NCI-H128 (cell line): ENCODE results near the gene OPRL1.

ENCODE experiments used
- DNase-seq: peaks from one replicate; lab custom pipeline; 2025; ENCODE audit not compliant: unreplicated experiment; lab: John Stamatoyannopoulos, UW

Gene OPRL1

GRCh38 chr20:64080013-64080812, at the start of gene OPRL1:
Gene OPRL1, plus strand, starts transcription at chr20:64080082. Its CDS starts 12,639 bp downstream, at chr20:64092721.
- no peak for DNase-seq

- DNase-seq: no peak
These were observed 49.3 kb upstream of the OPRL1 start for GRCh38 chr20:64030371-64031134.

GRCh38 chr20:64031822-64032314, 48.0 kb upstream of the OPRL1 start:
- DNase-seq: no peak

- no peak for DNase-seq
These were observed 46.9 kb upstream of the OPRL1 start for GRCh38 chr20:64032706-64033624.

- DNase-seq: no peak
These were observed 45.8 kb upstream of the OPRL1 start for GRCh38 chr20:64033981-64034493.

- DNase-seq: no peak
These were observed 44.6 kb upstream of the OPRL1 start for GRCh38 chr20:64035066-64035932.

GRCh38 chr20:64035933-64036345, 43.9 kb upstream of the OPRL1 start, which contains the start of gene C20orf204:
Gene C20orf204, plus strand, starts transcription at chr20:64036182. Its CDS starts 142 bp downstream, at chr20:64036324.
- no peak for DNase-seq

GRCh38 chr20:64036346-64037198, 43.3 kb upstream of the OPRL1 start:
- DNase-seq: no peak

GRCh38 chr20:64037199-64037497, 42.7 kb upstream of the OPRL1 start:
- DNase-seq: no peak

GRCh38 chr20:64037498-64038213, 42.2 kb upstream of the OPRL1 start:
- DNase-seq: no peak

- DNase-seq: no peak
These were observed 41.7 kb upstream of the OPRL1 start for GRCh38 chr20:64038224-64038564.

GRCh38 chr20:64038565-64039292, 41.2 kb upstream of the OPRL1 start:
- DNase-seq: no peak

GRCh38 chr20:64039293-64040160, 40.4 kb upstream of the OPRL1 start:
- no peak for DNase-seq

- DNase-seq: no peak
These were observed 39.4 kb upstream of the OPRL1 start for GRCh38 chr20:64040231-64041039.

GRCh38 chr20:64041040-64041780, 38.7 kb upstream of the OPRL1 start:
- no peak for DNase-seq

GRCh38 chr20:64041781-64042053, 38.2 kb upstream of the OPRL1 start:
- no peak for DNase-seq
